Right lobe of liver (tissue), 4 donors: ENCODE results near the gene PSMD10.

ENCODE experiments used
- POLR2A ChIP-seq: fragments of 450-650 bp; IDR thresholded peaks from one replicate; pipeline ENCODE4 v1.6.1; 2017; ENCODE audit warnings: antibody characterized with exemption, mild to moderate bottlenecking
- TF ChIP-seq, protein P1 (sequence below), 4 donors: fragments of 200-600 bp in 3 of 4; fragments of 450-650 bp in 1 of 4; IDR thresholded peaks; one replicate each; pipeline versions ENCODE4 v1.5.1 to v1.8.0; 2016 to 2022; ENCODE audit warnings: antibody characterized with exemption in 4 of 4, mild to moderate bottlenecking in 2 of 4
- donor health status: DM: no; HTN: no; CAD: no.
- donor health status: DM: no; HTN: no; CAD: no.
- donor health status: DM: no; HTN: yes; CAD: no.

- TF ChIP-seq POLR2A = no peak
- TF ChIP-seq, protein P1, sequence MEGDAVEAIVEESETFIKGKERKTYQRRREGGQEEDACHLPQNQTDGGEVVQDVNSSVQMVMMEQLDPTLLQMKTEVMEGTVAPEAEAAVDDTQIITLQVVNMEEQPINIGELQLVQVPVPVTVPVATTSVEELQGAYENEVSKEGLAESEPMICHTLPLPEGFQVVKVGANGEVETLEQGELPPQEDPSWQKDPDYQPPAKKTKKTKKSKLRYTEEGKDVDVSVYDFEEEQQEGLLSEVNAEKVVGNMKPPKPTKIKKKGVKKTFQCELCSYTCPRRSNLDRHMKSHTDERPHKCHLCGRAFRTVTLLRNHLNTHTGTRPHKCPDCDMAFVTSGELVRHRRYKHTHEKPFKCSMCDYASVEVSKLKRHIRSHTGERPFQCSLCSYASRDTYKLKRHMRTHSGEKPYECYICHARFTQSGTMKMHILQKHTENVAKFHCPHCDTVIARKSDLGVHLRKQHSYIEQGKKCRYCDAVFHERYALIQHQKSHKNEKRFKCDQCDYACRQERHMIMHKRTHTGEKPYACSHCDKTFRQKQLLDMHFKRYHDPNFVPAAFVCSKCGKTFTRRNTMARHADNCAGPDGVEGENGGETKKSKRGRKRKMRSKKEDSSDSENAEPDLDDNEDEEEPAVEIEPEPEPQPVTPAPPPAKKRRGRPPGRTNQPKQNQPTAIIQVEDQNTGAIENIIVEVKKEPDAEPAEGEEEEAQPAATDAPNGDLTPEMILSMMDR (IDR thresholded peaks at IDR 0.05) = no peak
Observed at GRCh38 chrX:108123591-108124366, 32.4 kb upstream of the PSMD10 start.
